Mesenchymal stem cell (in vitro differentiated cells and primary cell): ENCODE results near the gene CRYZ.

Experiments used
- DNase-seq: peaks from one replicate; pipeline ENCODE4 v3.0.0-alpha.2; 2013
- H2AFZ ChIP-seq: one replicate; pipeline ENCODE4 v1.6.1; 2013; ENCODE audit warnings: low read depth, mild to moderate bottlenecking, control low read depth, inconsistent platforms, low read length, moderate library complexity
- H2AK5ac ChIP-seq: 2 replicates; pipeline ENCODE4 v1.6.1; 2013; ENCODE audit warnings: low read length, moderate library complexity, mild to moderate bottlenecking, inconsistent platforms; ENCODE audit not compliant: severe bottlenecking
- H2BK120ac ChIP-seq: one replicate; pipeline ENCODE4 v1.6.1; 2013; ENCODE audit warnings: low read depth, mild to moderate bottlenecking, inconsistent platforms, low read length, moderate library complexity
- H2BK12ac ChIP-seq, 2 experiments: one replicate each; pipeline ENCODE4 v1.6.1; 2013; ENCODE audit warnings: inconsistent platforms in 2 of 2, low read length in 2 of 2, mild to moderate bottlenecking in 2 of 2, moderate library complexity in 2 of 2, control low read depth in 1 of 2
- H2BK15ac ChIP-seq: one replicate; pipeline ENCODE4 v1.6.1; 2013; ENCODE audit warnings: mild to moderate bottlenecking, low read depth, inconsistent platforms; ENCODE audit not compliant: poor library complexity, severe bottlenecking
- H2BK5ac ChIP-seq: 2 replicates; pipeline ENCODE4 v1.6.1; 2013; ENCODE audit warnings: low read depth, mild to moderate bottlenecking, low read length, control low read depth, inconsistent platforms; ENCODE audit not compliant: poor library complexity, severe bottlenecking
- H3K14ac ChIP-seq, 2 experiments: one replicate each; pipeline ENCODE4 v1.6.1; 2013; ENCODE audit warnings: inconsistent platforms in 2 of 2, low read length in 2 of 2, control low read depth in 1 of 2, mild to moderate bottlenecking in 1 of 2, moderate library complexity in 1 of 2
- H3K18ac ChIP-seq, 2 experiments: one replicate each; pipeline ENCODE4 v1.6.1; 2013; ENCODE audit warnings: inconsistent platforms in 2 of 2, low read length in 2 of 2, control low read depth in 1 of 2, low read depth in 1 of 2, mild to moderate bottlenecking in 1 of 2
- H3K23ac ChIP-seq, 2 experiments: one replicate each; pipeline ENCODE4 v1.6.1; 2013; ENCODE audit warnings: inconsistent platforms in 2 of 2, low read length in 2 of 2, mild to moderate bottlenecking in 2 of 2, moderate library complexity in 2 of 2, control low read depth in 1 of 2
- H3K27ac ChIP-seq: 2 replicates; pipeline ENCODE4 v1.5.1; 2013; ENCODE audit warnings: mild to moderate bottlenecking, moderate library complexity, low read length, control low read depth, inconsistent platforms; ENCODE audit not compliant: poor library complexity, severe bottlenecking
- H3K27me3 ChIP-seq, 2 experiments: 2 replicates each; pipeline versions ENCODE4 v1.6.1 to v1.7.0; 2013; ENCODE audit warnings: low read length in 2 of 2, mild to moderate bottlenecking in 2 of 2, moderate library complexity in 2 of 2, control low read depth in 1 of 2, inconsistent platforms in 1 of 2; ENCODE audit not compliant: control insufficient read depth in 1 of 2, insufficient read depth in 1 of 2
- H3K36me3 ChIP-seq, 2 experiments: 2 replicates each; pipeline versions ENCODE4 v1.6.1 to v1.7.0; 2013; ENCODE audit warnings: low read length in 2 of 2, control low read depth in 1 of 2, inconsistent platforms in 1 of 2, low read depth in 1 of 2, mild to moderate bottlenecking in 1 of 2; ENCODE audit not compliant: insufficient read depth in 2 of 2, control insufficient read depth in 1 of 2
- H3K4ac ChIP-seq, 2 experiments: one replicate each; pipeline ENCODE4 v1.6.1; 2013; ENCODE audit warnings: inconsistent platforms in 2 of 2, low read length in 2 of 2, mild to moderate bottlenecking in 2 of 2, moderate library complexity in 2 of 2, control low read depth in 1 of 2, low read depth in 1 of 2
- H3K4me1 ChIP-seq: 2 replicates; pipeline ENCODE4 v1.6.1; 2013; ENCODE audit warnings: low read depth, low read length, control low read depth; ENCODE audit not compliant: control insufficient read depth, insufficient read depth
- H3K4me2 ChIP-seq: 2 replicates; pipeline ENCODE4 v1.6.1; 2013; ENCODE audit warnings: low read length, mild to moderate bottlenecking, inconsistent platforms; ENCODE audit not compliant: poor library complexity, severe bottlenecking
- H3K4me3 ChIP-seq, 2 experiments: 2 replicates each; pipeline versions ENCODE4 v1.5.1 to v1.7.0; 2013; ENCODE audit warnings: low read length in 2 of 2, mild to moderate bottlenecking in 2 of 2, control low read depth in 1 of 2, low read depth in 1 of 2; ENCODE audit not compliant: insufficient read depth in 1 of 2
- H3K79me1 ChIP-seq: replicated peaks from 2 replicates; pipeline ENCODE4 v1.6.1; 2013; ENCODE audit warnings: mild to moderate bottlenecking, control low read depth, low read length, inconsistent platforms; ENCODE audit not compliant: poor library complexity, severe bottlenecking
- H3K9ac ChIP-seq: 2 replicates; pipeline ENCODE4 v1.7.0; 2013; ENCODE audit warnings: mild to moderate bottlenecking, low read length, moderate library complexity
- H3K9me3 ChIP-seq: 2 replicates; pipeline ENCODE4 v1.7.0; 2013; ENCODE audit warnings: mild to moderate bottlenecking, low read length; ENCODE audit not compliant: control insufficient read depth
- H4K8ac ChIP-seq: one replicate; pipeline ENCODE4 v1.6.1; 2013; ENCODE audit warnings: inconsistent platforms, mild to moderate bottlenecking, low read length, moderate library complexity
- H4K91ac ChIP-seq: one replicate; pipeline ENCODE4 v1.6.1; 2013; ENCODE audit warnings: mild to moderate bottlenecking, low read length, inconsistent platforms
- WGBS: methylation state at CpG from one replicate; pipeline ENCODE4 v1.1.7; 2013; ENCODE audit warnings: mixed read lengths; 5-methylcytosine and 5-hydroxymethylcytosine counted together

CRYZ gene

GRCh38 chr1:74775735-74776134 is 42.9 kb upstream of the CRYZ start:
- H3K18ac ChIP-seq, result no peak overlapping the region
- H2BK15ac ChIP-seq, result no peak overlapping the region
- no peak overlapping the region for H3K4ac ChIP-seq
- H3K9ac ChIP-seq, result no peak overlapping the region
- H3K4me3 ChIP-seq, result no peak overlapping the region
- H2AFZ ChIP-seq, result no peak overlapping the region
- no peak overlapping the region for H2AK5ac ChIP-seq
- no peaks in the 10 kb centered on the region for H3K4me1 ChIP-seq
- no peak overlapping the region for H2BK12ac ChIP-seq
- no peak for DNase-seq
- no peaks in the 10 kb centered on the region for H3K27me3 ChIP-seq
- no peak overlapping the region for H3K4me2 ChIP-seq
- no peak overlapping the region for H2BK120ac ChIP-seq
- no peak overlapping the region for H3K14ac ChIP-seq
- 100% methylated on average over 1 of the region's 2 CpGs for WGBS
- H3K36me3 ChIP-seq, result no peaks in the 10 kb centered on the region
- no peak overlapping the region for H3K23ac ChIP-seq
- no peaks in the 10 kb centered on the region for H3K9me3 ChIP-seq
- no peak overlapping the region for H4K8ac ChIP-seq
- no peaks in the 10 kb centered on the region for H3K79me1 ChIP-seq
- H2BK5ac ChIP-seq, result no peak overlapping the region
- H3K27ac ChIP-seq, result no peak overlapping the region
- no peak overlapping the region for H4K91ac ChIP-seq

- Histone ChIP-seq H2BK12ac (no peak overlapping the region), H2AK5ac (no peak overlapping the region), H2BK15ac (no peak overlapping the region), H2AFZ (no peak overlapping the region), H3K9me3 (no peaks in the 10 kb centered on the region), H3K23ac (no peak overlapping the region), H3K14ac (no peak overlapping the region), H3K9ac (no peak overlapping the region), H3K4ac (no peak overlapping the region), H3K27me3 (no peaks in the 10 kb centered on the region), H2BK120ac (no peak overlapping the region), H4K91ac (no peak overlapping the region), H3K36me3 (no peaks in the 10 kb centered on the region), H2BK5ac (no peak overlapping the region), H3K4me2 (no peak overlapping the region), H3K79me1 (no peaks in the 10 kb centered on the region), H4K8ac (no peak overlapping the region), H3K18ac (no peak overlapping the region), H3K4me1 (no peaks in the 10 kb centered on the region), H3K27ac (no peak overlapping the region), H3K4me3 (no peak overlapping the region)
- DNase-seq, result peak; percentile 19
- WGBS, result 83% methylated on average over 1 of the region's 2 CpGs
Measured at GRCh38 chr1:74773582-74773981, 40.7 kb upstream of the CRYZ start.

- Histone ChIP-seq H4K91ac (no peak overlapping the region), H2AFZ (no peak overlapping the region), H3K4me2 (no peak overlapping the region), H3K36me3 (no peaks in the 10 kb centered on the region), H3K18ac (no peak overlapping the region), H3K9me3 (no peaks in the 10 kb centered on the region), H2BK5ac (no peak overlapping the region), H3K79me1 (no peaks in the 10 kb centered on the region), H3K4ac (no peak overlapping the region), H3K27ac (no peak overlapping the region), H3K9ac (no peak overlapping the region), H2BK15ac (no peak overlapping the region), H4K8ac (no peak overlapping the region), H2BK120ac (no peak overlapping the region), H3K27me3 (no peaks in the 10 kb centered on the region), H3K4me1 (no peaks in the 10 kb centered on the region), H2AK5ac (no peak overlapping the region), H3K4me3 (no peak overlapping the region), H3K14ac (no peak overlapping the region), H2BK12ac (no peak overlapping the region), H3K23ac (no peak overlapping the region)
- 56% methylated on average over 1 of the region's 1 CpG for WGBS
- peak; percentile 59 for DNase-seq
Measured at GRCh38 chr1:74772945-74773344, 40.1 kb upstream of the CRYZ start.

GRCh38 chr1:74771913-74772515 is 39.2 kb upstream of the CRYZ start:
- Histone ChIP-seq H3K4me3 (no peak overlapping the region), H2AFZ (no peak overlapping the region), H3K14ac (no peak overlapping the region), H3K27ac (no peak overlapping the region), H3K4me1 (no peaks in the 10 kb centered on the region), H3K4me2 (no peak overlapping the region), H2BK15ac (no peak overlapping the region), H3K36me3 (no peaks in the 10 kb centered on the region), H2AK5ac (no peak overlapping the region), H3K27me3 (no peaks in the 10 kb centered on the region), H3K4ac (no peak overlapping the region), H2BK120ac (no peak overlapping the region), H3K9me3 (no peaks in the 10 kb centered on the region), H3K79me1 (no peaks in the 10 kb centered on the region), H3K9ac (peak overlapping the region; percentile 4), H4K91ac (no peak overlapping the region), H3K23ac (no peak overlapping the region), H3K18ac (no peak overlapping the region), H2BK12ac (no peak overlapping the region), H2BK5ac (no peak overlapping the region), H4K8ac (no peak overlapping the region)
- DNase-seq, result peak; percentile 61
- WGBS, result no CpG with 5 or more reads among the region's 7 CpGs
